CD14-positive monocyte (primary cell): ENCODE data around the gene TTC33. TPM values are rescaled to one million over a fixed set of nuclear protein-coding genes. Genes with fewer than 3 reads are reported as not detected.

Source experiments
- DNase-seq, 3 donors: peaks; one replicate each; pipeline ENCODE4 v3.0.0-alpha.2; 2011 to 2022
- H2AFZ ChIP-seq: 2 replicates; pipeline ENCODE4 v1.6.0; 2012; ENCODE audit warnings: mild to moderate bottlenecking, low read depth, low read length, inconsistent platforms; ENCODE audit not compliant: insufficient read depth, poor library complexity, severe bottlenecking
- H3K27ac ChIP-seq, 2 donors: 1 replicate in 1 of 2; 2 replicates in 1 of 2; pipeline ENCODE4 v1.5.1; 2012 to 2013; ENCODE audit warnings: low read length in 2 of 2, control low read depth in 1 of 2, inconsistent platforms in 1 of 2, low read depth in 1 of 2, mild to moderate bottlenecking in 1 of 2
- H3K27me3 ChIP-seq, 2 donors: one replicate each; pipeline versions ENCODE4 v1.6.0 to v1.6.1; 2011 to 2013; ENCODE audit warnings: low read length in 2 of 2; ENCODE audit not compliant: control insufficient read depth in 2 of 2, insufficient read depth in 2 of 2
- H3K36me3 ChIP-seq, 2 donors: replicated peaks in 1 of 2; 1 replicate in 1 of 2; 2 replicates in 1 of 2; pipeline versions ENCODE4 v1.5.1 to v1.6.1; 2012 to 2013; ENCODE audit warnings: low read length in 2 of 2, control low read depth in 1 of 2, inconsistent platforms in 1 of 2, mild to moderate bottlenecking in 1 of 2; ENCODE audit not compliant: insufficient read depth in 2 of 2, control insufficient read depth in 1 of 2
- H3K4me1 ChIP-seq, 2 donors: 1 replicate in 1 of 2; 2 replicates in 1 of 2; pipeline versions ENCODE4 v1.5.1 to v1.6.1; 2012 to 2013; ENCODE audit warnings: low read length in 2 of 2, control low read depth in 1 of 2, inconsistent platforms in 1 of 2, mild to moderate bottlenecking in 1 of 2, moderate library complexity in 1 of 2; ENCODE audit not compliant: insufficient read depth in 2 of 2, control insufficient read depth in 1 of 2
- H3K4me2 ChIP-seq: replicated peaks from 2 replicates; pipeline ENCODE3; 2012; ENCODE audit warnings: low read length, moderate library complexity, mild to moderate bottlenecking; ENCODE audit not compliant: poor library complexity, severe bottlenecking; ENCODE audit errors: extremely low read depth
- H3K4me3 ChIP-seq, 3 experiments: fragments of 200-600 bp in 1 of 3; sonication (generic) in 1 of 3; replicated peaks in 1 of 3; 1 replicate in 2 of 3; 2 replicates in 1 of 3; pipeline ENCODE4 v1.5.1; 2011 to 2013; ENCODE audit warnings: low read length in 3 of 3, mild to moderate bottlenecking in 3 of 3, control low read depth in 2 of 3, low read depth in 2 of 3, inconsistent platforms in 1 of 3, moderate library complexity in 1 of 3
- H3K79me2 ChIP-seq: 2 replicates; pipeline ENCODE4 v1.6.0; 2012; ENCODE audit warnings: mild to moderate bottlenecking, control low read depth, inconsistent platforms, low read length, moderate library complexity; ENCODE audit not compliant: insufficient read depth
- H3K9ac ChIP-seq: 2 replicates; pipeline ENCODE4 v1.6.0; 2017; ENCODE audit warnings: low read length, mild to moderate bottlenecking; ENCODE audit not compliant: insufficient read depth, poor library complexity, severe bottlenecking
- H3K9me3 ChIP-seq, 2 donors: replicated peaks in 1 of 2; 1 replicate in 1 of 2; 2 replicates in 1 of 2; pipeline versions ENCODE4 v1.5.1 to v1.6.1; 2012 to 2013; ENCODE audit warnings: low read length in 2 of 2, control low read depth in 1 of 2; ENCODE audit not compliant: control insufficient read depth in 1 of 2, insufficient read depth in 1 of 2
- H4K20me1 ChIP-seq: 2 replicates; pipeline ENCODE4 v1.6.0; 2012; ENCODE audit warnings: mild to moderate bottlenecking, low read length, control low read depth, moderate library complexity; ENCODE audit not compliant: insufficient read depth
- H3K27ac Mint-ChIP-seq, 7 donors: one replicate each; pipeline ENCODE4 v1.8.0; 2020; ENCODE audit warnings: mild to moderate bottlenecking in 7 of 7, mixed read lengths in 7 of 7, moderate library complexity in 6 of 7, inconsistent platforms in 2 of 7
- H3K27me3 Mint-ChIP-seq, 3 donors: one replicate each; pipeline ENCODE4 v1.8.0; 2021 to 2022; ENCODE audit warnings: low read depth in 3 of 3, mild to moderate bottlenecking in 3 of 3, mixed read lengths in 3 of 3, moderate library complexity in 3 of 3, inconsistent platforms in 1 of 3
- H3K36me3 Mint-ChIP-seq, 2 donors: one replicate each; pipeline ENCODE4 v1.8.0; 2020; ENCODE audit warnings: mixed read lengths in 2 of 2, inconsistent platforms in 1 of 2, mild to moderate bottlenecking in 1 of 2
- H3K4me1 Mint-ChIP-seq: one replicate; pipeline ENCODE4 v1.8.0; 2020; ENCODE audit warnings: mild to moderate bottlenecking, mixed read lengths
- H3K4me3 Mint-ChIP-seq, 2 donors: one replicate each; pipeline ENCODE4 v1.8.0; 2020; ENCODE audit warnings: mild to moderate bottlenecking in 2 of 2, mixed read lengths in 2 of 2, moderate library complexity in 1 of 2
- H3K9me3 Mint-ChIP-seq, 7 donors: one replicate each; pipeline ENCODE4 v1.8.0; 2020 to 2022; ENCODE audit warnings: mixed read lengths in 7 of 7, mild to moderate bottlenecking in 6 of 7, moderate library complexity in 6 of 7, inconsistent platforms in 2 of 7
- WGBS: methylation state at CpG from one replicate; pipeline ENCODE4 v1.1.5; 2013; ENCODE audit warnings: missing lambda C conversion rate; ENCODE audit not compliant: insufficient coverage; 5-methylcytosine and 5-hydroxymethylcytosine counted together
- intact Hi-C, 2 donors: fragments of 100-400 bp; cut with micrococcal nuclease; formaldehyde crosslinking; loops; one replicate each; pipeline versions ENCODE4 v1.15.0 to v1.15.1; 2023
- polyA plus RNA-seq, 3 donors: library from polyadenylated mRNA; depleted of rRNA in 1 of 3; unstranded in 2 of 3; stranded (reverse) in 1 of 3; fragments of 300-500 nt in 2 of 3; fragments of >200 nt in 1 of 3; fragmentation: Illumina TruSeq in 2 of 3; gene quantifications; 1 replicate in 2 of 3; 2 replicates in 1 of 3; pipeline ENCODE4 v1.2.3, GENCODE V29; 2012 to 2021
- TF ChIP-seq, protein P1 (sequence below): fragments of 200-600 bp; IDR thresholded peaks from one replicate; pipeline ENCODE4 v1.8.0; 2022; ENCODE audit warnings: antibody characterized with exemption, mild to moderate bottlenecking

Gene TTC33
- polyA plus RNA-seq, 3 donors = 1.5 to 11.7 (median 9.4) TPM

DNA sequence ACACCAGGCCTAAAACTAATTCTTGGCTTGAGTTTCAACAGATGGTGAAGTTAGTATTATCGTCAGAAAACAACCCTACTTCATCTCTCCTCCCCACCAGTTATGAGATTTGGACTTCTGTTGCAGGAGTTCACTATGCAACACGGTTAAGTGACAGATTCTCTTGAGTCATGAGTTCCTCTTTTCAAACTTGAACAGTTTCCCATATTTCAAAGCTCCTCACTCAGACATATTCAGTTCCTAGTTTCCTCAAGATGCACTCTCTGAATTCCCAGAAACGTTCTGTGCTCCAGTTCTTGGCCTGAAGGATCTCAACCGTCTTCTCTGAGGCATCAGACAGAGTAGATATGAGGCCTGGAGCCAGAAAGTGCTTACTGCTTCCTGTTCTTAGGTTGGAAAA lies 83.3 kb downstream of the TTC33 start:
- Mint-ChIP-seq H3K36me3 (no peaks in the 10 kb centered on the region), H3K9me3 (no peaks in the 10 kb centered on the region), H3K27me3 (peaks cover 0 to 7% (median 0%) of the 10 kb centered on the region in 3 donors), H3K4me3 (peak overlapping the region; percentile 28 to 69), H3K4me1 (peaks cover 67% of the 10 kb centered on the region), H3K27ac (peak overlapping the region; percentile 86 to 95 (median 90))
- peak overlapping the region in 2 of 3 experiments; percentile 10 to 60 for H3K4me3 ChIP-seq
- H3K4me1 ChIP-seq = peaks cover 66 to 70% of the 10 kb centered on the region in 2 donors
- TF ChIP-seq, protein P1, sequence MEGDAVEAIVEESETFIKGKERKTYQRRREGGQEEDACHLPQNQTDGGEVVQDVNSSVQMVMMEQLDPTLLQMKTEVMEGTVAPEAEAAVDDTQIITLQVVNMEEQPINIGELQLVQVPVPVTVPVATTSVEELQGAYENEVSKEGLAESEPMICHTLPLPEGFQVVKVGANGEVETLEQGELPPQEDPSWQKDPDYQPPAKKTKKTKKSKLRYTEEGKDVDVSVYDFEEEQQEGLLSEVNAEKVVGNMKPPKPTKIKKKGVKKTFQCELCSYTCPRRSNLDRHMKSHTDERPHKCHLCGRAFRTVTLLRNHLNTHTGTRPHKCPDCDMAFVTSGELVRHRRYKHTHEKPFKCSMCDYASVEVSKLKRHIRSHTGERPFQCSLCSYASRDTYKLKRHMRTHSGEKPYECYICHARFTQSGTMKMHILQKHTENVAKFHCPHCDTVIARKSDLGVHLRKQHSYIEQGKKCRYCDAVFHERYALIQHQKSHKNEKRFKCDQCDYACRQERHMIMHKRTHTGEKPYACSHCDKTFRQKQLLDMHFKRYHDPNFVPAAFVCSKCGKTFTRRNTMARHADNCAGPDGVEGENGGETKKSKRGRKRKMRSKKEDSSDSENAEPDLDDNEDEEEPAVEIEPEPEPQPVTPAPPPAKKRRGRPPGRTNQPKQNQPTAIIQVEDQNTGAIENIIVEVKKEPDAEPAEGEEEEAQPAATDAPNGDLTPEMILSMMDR = no peak
- H3K36me3 ChIP-seq = no peaks in the 10 kb centered on the region
- no peaks in the 10 kb centered on the region for H3K27me3 ChIP-seq
- H3K4me2 ChIP-seq = peak overlapping the region; percentile 67
- peak overlapping the region; percentile 22 for H3K9ac ChIP-seq
- intact Hi-C loops = loop anchor here in 1 of 2 donors (10.0 kb wide), 1 partner anchor 58 kb away; no protein-coding TSS in a partner anchor
- WGBS = 0% methylated on average over 4 of the region's 4 CpGs
- H3K27ac ChIP-seq = peak overlapping the region in 1 of 2 donors; percentile 79
- peak overlapping the region; percentile 62 for H2AFZ ChIP-seq
- H3K79me2 ChIP-seq = peaks cover 6% of the 10 kb centered on the region
- no peaks in the 10 kb centered on the region for H3K9me3 ChIP-seq
- DNase-seq = peak; percentile 66 to 90 (median 84)
- no peaks in the 10 kb centered on the region for H4K20me1 ChIP-seq

DNA sequence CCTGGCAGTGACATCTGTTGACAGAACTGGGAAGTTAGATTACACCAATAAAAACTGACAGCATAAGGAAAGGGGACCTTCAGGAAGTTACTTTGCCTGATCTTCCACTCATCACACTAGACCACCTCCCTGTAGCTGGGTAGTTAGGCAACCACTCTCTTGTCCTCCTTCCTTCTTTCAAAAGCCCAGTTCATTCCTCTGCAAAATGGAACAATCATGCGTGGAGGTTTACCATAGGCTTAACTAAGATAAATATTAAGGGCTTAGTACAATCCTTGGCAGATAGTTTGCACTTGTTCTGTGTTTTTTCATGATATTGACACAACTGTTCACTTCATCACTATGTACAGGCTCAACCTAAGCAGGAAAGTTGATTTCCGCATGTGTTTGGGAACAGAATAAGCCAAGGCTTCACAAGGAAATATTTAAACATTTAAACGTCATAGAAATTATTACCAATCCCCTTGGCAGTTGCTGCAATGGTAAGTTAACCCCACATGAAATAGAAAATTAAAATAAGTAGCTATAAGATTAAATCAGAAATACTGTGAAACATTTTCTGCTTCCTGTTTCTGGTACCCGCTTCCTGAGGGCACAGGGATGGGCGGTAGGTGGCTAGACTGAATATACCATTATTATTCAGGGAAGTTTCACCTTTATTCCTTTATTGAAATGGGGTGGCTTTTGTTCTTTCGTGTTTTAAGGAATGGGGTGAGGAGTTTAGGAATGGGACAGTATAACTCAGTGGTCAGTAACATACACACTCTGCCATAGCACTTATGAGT lies 86.0 kb downstream of the TTC33 start:
- H3K27ac Mint-ChIP-seq = peak overlapping the region; percentile 45 to 85 (median 68)
- peaks cover 0 to 5% (median 0%) of the 10 kb centered on the region in 3 donors for H3K27me3 Mint-ChIP-seq
- Histone ChIP-seq H3K27ac (peak overlapping the region in 1 of 2 donors; percentile 69), H3K27me3 (no peaks in the 10 kb centered on the region), H3K9ac (no peak overlapping the region), H2AFZ (no peak overlapping the region), H3K79me2 (no peaks in the 10 kb centered on the region), H3K4me1 (peaks cover 49 to 60% of the 10 kb centered on the region in 2 donors), H3K4me3 (peak overlapping the region in 1 of 3 experiments; percentile 10), H3K9me3 (no peaks in the 10 kb centered on the region), H3K36me3 (no peaks in the 10 kb centered on the region), H4K20me1 (no peaks in the 10 kb centered on the region), H3K4me2 (peak overlapping the region; percentile 53)
- no peaks in the 10 kb centered on the region for H3K9me3 Mint-ChIP-seq
- DNase-seq = peak in 2 of 3 donors; percentile 59 to 73
- H3K4me3 Mint-ChIP-seq = peak overlapping the region in 1 of 2 donors; percentile 31
- peaks cover 49% of the 10 kb centered on the region for H3K4me1 Mint-ChIP-seq
- intact Hi-C loops = loop anchor here in 1 of 2 donors (10.0 kb wide), 1 partner anchor 55 kb away; no protein-coding TSS in a partner anchor
- no CpG with 5 or more reads among the region's 6 CpGs for WGBS
- TF ChIP-seq, protein P1 = no peak
- no peaks in the 10 kb centered on the region for H3K36me3 Mint-ChIP-seq
